Liver (tissue), 9 donors: ENCODE measurements around the gene PRICKLE3. TPM values are rescaled to one million over a fixed set of nuclear protein-coding genes. Genes with fewer than 3 reads are reported as not detected.

Experiments
- DNase-seq: peaks from one replicate; pipeline ENCODE4 v3.0.0-alpha.2; 2017; ENCODE audit warnings: low spot score
- H3K27ac ChIP-seq, 2 donors: one replicate each; pipeline ENCODE4 v1.7.0; 2013; ENCODE audit warnings: inconsistent platforms in 2 of 2, low read length in 2 of 2, control low read depth in 1 of 2, low read depth in 1 of 2, mild to moderate bottlenecking in 1 of 2
- H3K27me3 ChIP-seq, 4 donors: one replicate each; pipeline versions ENCODE4 v1.6.1 to v1.7.0; 2013; ENCODE audit warnings: low read length in 3 of 4, inconsistent platforms in 1 of 4, mild to moderate bottlenecking in 1 of 4, moderate library complexity in 1 of 4; ENCODE audit not compliant: control insufficient read depth in 4 of 4, insufficient read depth in 4 of 4
- H3K36me3 ChIP-seq, 4 donors: one replicate each; pipeline versions ENCODE4 v1.6.1 to v1.7.0; 2013; ENCODE audit warnings: low read length in 3 of 4, mild to moderate bottlenecking in 3 of 4, low read depth in 1 of 4, moderate library complexity in 1 of 4; ENCODE audit not compliant: control insufficient read depth in 4 of 4, insufficient read depth in 3 of 4
- H3K4me1 ChIP-seq, 4 donors: one replicate each; pipeline versions ENCODE4 v1.6.1 to v1.7.0; 2013; ENCODE audit warnings: low read length in 3 of 4, mild to moderate bottlenecking in 3 of 4, moderate library complexity in 1 of 4; ENCODE audit not compliant: control insufficient read depth in 4 of 4, insufficient read depth in 4 of 4
- H3K4me3 ChIP-seq, 3 donors: one replicate each; pipeline versions ENCODE4 v1.6.1 to v1.7.0; 2013; ENCODE audit warnings: low read length in 3 of 3, control low read depth in 1 of 3, low read depth in 1 of 3, mild to moderate bottlenecking in 1 of 3
- H3K9ac ChIP-seq, 2 donors: one replicate each; pipeline ENCODE4 v1.7.0; 2013; ENCODE audit warnings: low read length in 2 of 2, mild to moderate bottlenecking in 2 of 2, moderate library complexity in 2 of 2, control low read depth in 1 of 2, low read depth in 1 of 2
- H3K9me3 ChIP-seq, 4 donors: one replicate each; pipeline versions ENCODE4 v1.6.1 to v1.7.0; 2013; ENCODE audit warnings: low read length in 3 of 4; ENCODE audit not compliant: control insufficient read depth in 4 of 4
- EGR1 ChIP-seq, 2 donors: IDR thresholded peaks; 2 replicates each; pipeline ENCODE4 v1.6.1; 2016 to 2018; ENCODE audit warnings: antibody characterized with exemption in 2 of 2, low read depth in 2 of 2
- FOXA1 ChIP-seq: IDR thresholded peaks from 2 replicates; pipeline ENCODE4 v1.6.1; 2016; ENCODE audit warnings: antibody characterized with exemption
- FOXA2 ChIP-seq: IDR thresholded peaks from 2 replicates; pipeline ENCODE4 v1.6.1; 2016; ENCODE audit warnings: antibody characterized with exemption
- GABPA ChIP-seq, 2 donors: IDR thresholded peaks in 1 of 2; conservative IDR thresholded peaks in 1 of 2; 2 replicates each; pipeline ENCODE4 v1.6.1; 2016; ENCODE audit warnings: antibody characterized with exemption in 2 of 2, mild to moderate bottlenecking in 1 of 2, moderate library complexity in 1 of 2
- HNF4A ChIP-seq, 2 donors: conservative IDR thresholded peaks; 2 replicates each; pipeline ENCODE4 v1.6.1; 2016; ENCODE audit warnings: antibody characterized with exemption in 2 of 2, mild to moderate bottlenecking in 2 of 2
- HNF4G ChIP-seq: IDR thresholded peaks from 2 replicates; pipeline ENCODE4 v1.6.1; 2016; ENCODE audit warnings: antibody characterized with exemption
- NR2F2 ChIP-seq: IDR thresholded peaks from 2 replicates; pipeline ENCODE4 v1.6.1; 2016; ENCODE audit warnings: antibody characterized with exemption
- RAD21 ChIP-seq, 2 donors: IDR thresholded peaks; 2 replicates each; pipeline ENCODE4 v1.6.1; 2016; ENCODE audit warnings: antibody characterized with exemption in 2 of 2, mild to moderate bottlenecking in 2 of 2
- RXRA ChIP-seq, 2 donors: IDR thresholded peaks; 2 replicates each; pipeline ENCODE4 v1.6.1; 2017 to 2018; ENCODE audit warnings: antibody characterized with exemption in 2 of 2, mild to moderate bottlenecking in 1 of 2
- SP1 ChIP-seq: IDR thresholded peaks from 2 replicates; pipeline ENCODE4 v1.6.1; 2018; ENCODE audit warnings: antibody characterized with exemption, mild to moderate bottlenecking
- TAF1 ChIP-seq: conservative IDR thresholded peaks from 2 replicates; pipeline ENCODE4 v1.6.1; 2016; ENCODE audit warnings: antibody characterized with exemption, mild to moderate bottlenecking
- YY1 ChIP-seq: IDR thresholded peaks from 2 replicates; pipeline ENCODE4 v1.6.1; 2016; ENCODE audit warnings: antibody characterized with exemption, mild to moderate bottlenecking
- WGBS: extraction: QIAGEN DNeasy Blood & Tissue Kit; methylation state at CpG from one replicate; pipeline ENCODE4 v1.1.7; 2013; 5-methylcytosine and 5-hydroxymethylcytosine counted together
- polyA plus RNA-seq, 2 donors: library from polyadenylated mRNA; stranded (reverse) in 1 of 2; unstranded in 1 of 2; fragments of 200-250 nt in 1 of 2; fragments of >200 nt in 1 of 2; fragmentation: Nextera tagmentation in 1 of 2; extraction: Ambion mirVana in 1 of 2; gene quantifications; one replicate each; pipeline versions ENCODE4 v1.2.1 to v1.2.3, GENCODE V29; 2013 to 2015
- total RNA-seq, 2 donors: library from RNA; depleted of rRNA; stranded (reverse); fragments of >200 nt; gene quantifications; one replicate each; pipeline ENCODE4 v1.2.3, GENCODE V29; 2014
- TF ChIP-seq, protein P1 (sequence below): IDR thresholded peaks from 2 replicates; pipeline ENCODE4 v1.6.1; 2016; ENCODE audit warnings: antibody characterized with exemption
- TF ChIP-seq, protein P2 (sequence below): IDR thresholded peaks from 2 replicates; pipeline ENCODE4 v1.6.1; 2016; ENCODE audit warnings: antibody characterized with exemption, mild to moderate bottlenecking
- TF ChIP-seq, protein P3 (sequence below): IDR thresholded peaks from 2 replicates; pipeline ENCODE4 v1.6.1; 2016; ENCODE audit warnings: antibody characterized with exemption
- TF ChIP-seq, protein P4 (sequence below): IDR thresholded peaks from 2 replicates; pipeline ENCODE4 v1.6.1; 2016; ENCODE audit warnings: antibody characterized with exemption
- TF ChIP-seq, protein P5 (sequence below): fragments of 150-350 bp; IDR thresholded peaks from 2 replicates; pipeline ENCODE4 v1.5.1; 2017; ENCODE audit warnings: improper control_type of control experiment, low read depth, low read length; ENCODE audit not compliant: missing input control
- donor health status: healthy.
- donor health status: healthy.
- donor health status: healthy.
- donor health status: healthy.
- donor health status: healthy.

The PRICKLE3 gene
- total and polyA plus RNA-seq, 4 donors = 2.1 to 6.5 (median 2.9) TPM

DNA sequence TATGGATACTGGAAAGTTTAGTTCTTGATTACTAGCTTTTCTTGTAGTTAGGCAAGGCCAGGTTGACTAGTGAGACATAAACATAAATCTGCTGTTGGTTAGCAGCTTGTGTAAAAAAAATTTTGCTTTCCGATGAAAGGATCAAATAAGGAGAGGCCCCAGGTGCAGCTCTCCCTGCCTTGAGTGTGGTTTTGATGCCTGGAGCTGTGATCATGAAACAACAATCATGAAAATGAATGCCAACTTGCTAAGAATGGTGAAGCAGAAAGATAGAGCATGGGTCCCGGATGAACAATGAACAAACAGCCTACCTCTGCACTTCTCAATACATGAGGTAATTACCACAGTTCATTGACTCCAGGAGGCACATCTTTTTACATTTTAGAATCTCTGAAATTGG is 28.2 kb upstream of the PRICKLE3 start:
- no peak overlapping the region for H3K4me3 ChIP-seq
- no peaks in the 10 kb centered on the region for H3K27me3 ChIP-seq
- no peak overlapping the region for H3K27ac ChIP-seq
- H3K4me1 ChIP-seq = no peaks in the 10 kb centered on the region
- TF ChIP-seq GABPA (IDR thresholded peaks at IDR 0.05 in 1 of 2, conservative IDR thresholded peaks at IDR 0.05 in 1 of 2) (no peak), TAF1 (no peak), NR2F2 (no peak), FOXA2 (no peak)
- TF ChIP-seq, protein P1, sequence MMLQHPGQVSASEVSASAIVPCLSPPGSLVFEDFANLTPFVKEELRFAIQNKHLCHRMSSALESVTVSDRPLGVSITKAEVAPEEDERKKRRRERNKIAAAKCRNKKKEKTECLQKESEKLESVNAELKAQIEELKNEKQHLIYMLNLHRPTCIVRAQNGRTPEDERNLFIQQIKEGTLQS = no peak
- TF ChIP-seq, protein P2, sequence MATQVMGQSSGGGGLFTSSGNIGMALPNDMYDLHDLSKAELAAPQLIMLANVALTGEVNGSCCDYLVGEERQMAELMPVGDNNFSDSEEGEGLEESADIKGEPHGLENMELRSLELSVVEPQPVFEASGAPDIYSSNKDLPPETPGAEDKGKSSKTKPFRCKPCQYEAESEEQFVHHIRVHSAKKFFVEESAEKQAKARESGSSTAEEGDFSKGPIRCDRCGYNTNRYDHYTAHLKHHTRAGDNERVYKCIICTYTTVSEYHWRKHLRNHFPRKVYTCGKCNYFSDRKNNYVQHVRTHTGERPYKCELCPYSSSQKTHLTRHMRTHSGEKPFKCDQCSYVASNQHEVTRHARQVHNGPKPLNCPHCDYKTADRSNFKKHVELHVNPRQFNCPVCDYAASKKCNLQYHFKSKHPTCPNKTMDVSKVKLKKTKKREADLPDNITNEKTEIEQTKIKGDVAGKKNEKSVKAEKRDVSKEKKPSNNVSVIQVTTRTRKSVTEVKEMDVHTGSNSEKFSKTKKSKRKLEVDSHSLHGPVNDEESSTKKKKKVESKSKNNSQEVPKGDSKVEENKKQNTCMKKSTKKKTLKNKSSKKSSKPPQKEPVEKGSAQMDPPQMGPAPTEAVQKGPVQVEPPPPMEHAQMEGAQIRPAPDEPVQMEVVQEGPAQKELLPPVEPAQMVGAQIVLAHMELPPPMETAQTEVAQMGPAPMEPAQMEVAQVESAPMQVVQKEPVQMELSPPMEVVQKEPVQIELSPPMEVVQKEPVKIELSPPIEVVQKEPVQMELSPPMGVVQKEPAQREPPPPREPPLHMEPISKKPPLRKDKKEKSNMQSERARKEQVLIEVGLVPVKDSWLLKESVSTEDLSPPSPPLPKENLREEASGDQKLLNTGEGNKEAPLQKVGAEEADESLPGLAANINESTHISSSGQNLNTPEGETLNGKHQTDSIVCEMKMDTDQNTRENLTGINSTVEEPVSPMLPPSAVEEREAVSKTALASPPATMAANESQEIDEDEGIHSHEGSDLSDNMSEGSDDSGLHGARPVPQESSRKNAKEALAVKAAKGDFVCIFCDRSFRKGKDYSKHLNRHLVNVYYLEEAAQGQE = no peak
- no peak overlapping the region for H3K9ac ChIP-seq
- DNase-seq = no peak
- no peaks in the 10 kb centered on the region for H3K9me3 ChIP-seq
- 79% methylated on average over 2 of the region's 2 CpGs for WGBS
- no peaks in the 10 kb centered on the region for H3K36me3 ChIP-seq

DNA sequence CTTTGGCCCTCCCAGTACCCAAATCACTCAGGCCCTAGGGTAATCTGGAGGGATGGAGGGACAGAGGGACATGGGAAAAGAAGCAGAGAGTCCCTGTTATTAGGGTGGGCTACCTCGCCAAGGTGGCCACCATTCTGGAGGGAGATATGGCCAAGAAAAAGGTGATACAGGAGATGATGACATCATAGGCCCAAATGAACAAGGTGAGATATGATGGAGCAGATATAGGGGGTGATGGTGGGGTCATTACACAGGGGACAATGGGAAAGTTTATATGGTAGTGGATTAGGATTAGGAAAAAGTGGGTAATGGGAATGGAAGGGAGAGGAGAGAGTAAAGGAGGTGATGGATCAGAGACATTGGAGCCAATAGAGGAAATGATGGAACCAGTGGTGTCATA is 26.7 kb upstream of the PRICKLE3 start:
- Histone ChIP-seq H3K36me3 (no peaks in the 10 kb centered on the region), H3K9me3 (no peaks in the 10 kb centered on the region), H3K27me3 (no peaks in the 10 kb centered on the region), H3K4me1 (no peaks in the 10 kb centered on the region), H3K4me3 (no peak overlapping the region), H3K9ac (no peak overlapping the region), H3K27ac (no peak overlapping the region)
- TF ChIP-seq, protein P2 = no peak
- TF ChIP-seq SP1 (no peak), RAD21 (IDR thresholded peaks at IDR 0.05) (no peak), HNF4A (conservative IDR thresholded peaks at IDR 0.05) (no peak), GABPA (IDR thresholded peaks at IDR 0.05 in 1 of 2, conservative IDR thresholded peaks at IDR 0.05 in 1 of 2) (no peak), FOXA2 (no peak), EGR1 (IDR thresholded peaks at IDR 0.05; ENCODE audit: low read depth in 2 of 2) (no peak), HNF4G (no peak), YY1 (no peak), FOXA1 (no peak), RXRA (IDR thresholded peaks at IDR 0.05) (no peak), NR2F2 (no peak), TAF1 (no peak)
- TF ChIP-seq, protein P3, sequence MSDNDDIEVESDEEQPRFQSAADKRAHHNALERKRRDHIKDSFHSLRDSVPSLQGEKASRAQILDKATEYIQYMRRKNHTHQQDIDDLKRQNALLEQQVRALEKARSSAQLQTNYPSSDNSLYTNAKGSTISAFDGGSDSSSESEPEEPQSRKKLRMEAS = no peak
- TF ChIP-seq, protein P1 = no peak
- TF ChIP-seq, protein P4, sequence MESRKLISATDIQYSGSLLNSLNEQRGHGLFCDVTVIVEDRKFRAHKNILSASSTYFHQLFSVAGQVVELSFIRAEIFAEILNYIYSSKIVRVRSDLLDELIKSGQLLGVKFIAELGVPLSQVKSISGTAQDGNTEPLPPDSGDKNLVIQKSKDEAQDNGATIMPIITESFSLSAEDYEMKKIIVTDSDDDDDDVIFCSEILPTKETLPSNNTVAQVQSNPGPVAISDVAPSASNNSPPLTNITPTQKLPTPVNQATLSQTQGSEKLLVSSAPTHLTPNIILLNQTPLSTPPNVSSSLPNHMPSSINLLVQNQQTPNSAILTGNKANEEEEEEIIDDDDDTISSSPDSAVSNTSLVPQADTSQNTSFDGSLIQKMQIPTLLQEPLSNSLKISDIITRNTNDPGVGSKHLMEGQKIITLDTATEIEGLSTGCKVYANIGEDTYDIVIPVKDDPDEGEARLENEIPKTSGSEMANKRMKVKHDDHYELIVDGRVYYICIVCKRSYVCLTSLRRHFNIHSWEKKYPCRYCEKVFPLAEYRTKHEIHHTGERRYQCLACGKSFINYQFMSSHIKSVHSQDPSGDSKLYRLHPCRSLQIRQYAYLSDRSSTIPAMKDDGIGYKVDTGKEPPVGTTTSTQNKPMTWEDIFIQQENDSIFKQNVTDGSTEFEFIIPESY = no peak
- TF ChIP-seq, protein P5, sequence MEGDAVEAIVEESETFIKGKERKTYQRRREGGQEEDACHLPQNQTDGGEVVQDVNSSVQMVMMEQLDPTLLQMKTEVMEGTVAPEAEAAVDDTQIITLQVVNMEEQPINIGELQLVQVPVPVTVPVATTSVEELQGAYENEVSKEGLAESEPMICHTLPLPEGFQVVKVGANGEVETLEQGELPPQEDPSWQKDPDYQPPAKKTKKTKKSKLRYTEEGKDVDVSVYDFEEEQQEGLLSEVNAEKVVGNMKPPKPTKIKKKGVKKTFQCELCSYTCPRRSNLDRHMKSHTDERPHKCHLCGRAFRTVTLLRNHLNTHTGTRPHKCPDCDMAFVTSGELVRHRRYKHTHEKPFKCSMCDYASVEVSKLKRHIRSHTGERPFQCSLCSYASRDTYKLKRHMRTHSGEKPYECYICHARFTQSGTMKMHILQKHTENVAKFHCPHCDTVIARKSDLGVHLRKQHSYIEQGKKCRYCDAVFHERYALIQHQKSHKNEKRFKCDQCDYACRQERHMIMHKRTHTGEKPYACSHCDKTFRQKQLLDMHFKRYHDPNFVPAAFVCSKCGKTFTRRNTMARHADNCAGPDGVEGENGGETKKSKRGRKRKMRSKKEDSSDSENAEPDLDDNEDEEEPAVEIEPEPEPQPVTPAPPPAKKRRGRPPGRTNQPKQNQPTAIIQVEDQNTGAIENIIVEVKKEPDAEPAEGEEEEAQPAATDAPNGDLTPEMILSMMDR = no peak
- 57% methylated on average over 1 of the region's 1 CpG for WGBS
- no peak for DNase-seq
